Fibroblast of lung (primary cell): Measurements from ENCODE around the gene RMC1. TPM values are rescaled to one million over a fixed set of nuclear protein-coding genes. Genes with fewer than 3 reads are reported as not detected.

ENCODE experiments used
- DNase-seq, 2 donors: peaks; one replicate each; pipeline versions ENCODE4 v3.0.0 to v3.0.0-alpha.2; 2010; ENCODE audit warnings: low read depth in 2 of 2
- H2AFZ ChIP-seq: 2 replicates; pipeline ENCODE4 v1.5.1; 2012; ENCODE audit warnings: low read length, control low read depth, inconsistent platforms
- H3K27ac ChIP-seq: 2 replicates; pipeline ENCODE4 v1.5.1; 2011; ENCODE audit warnings: low read length, control low read depth; ENCODE audit not compliant: insufficient read depth
- H3K27me3 ChIP-seq: 2 replicates; pipeline ENCODE4 v1.5.1; 2011; ENCODE audit warnings: mild to moderate bottlenecking, low read length; ENCODE audit not compliant: control insufficient read depth, insufficient read depth
- H3K36me3 ChIP-seq: 2 replicates; pipeline ENCODE4 v1.5.1; 2011; ENCODE audit warnings: low read length; ENCODE audit not compliant: control insufficient read depth, insufficient read depth
- H3K4me1 ChIP-seq: 2 replicates; pipeline ENCODE4 v1.5.1; 2011; ENCODE audit warnings: low read length; ENCODE audit not compliant: control insufficient read depth, insufficient read depth; ENCODE audit errors: extremely low read depth
- H3K4me2 ChIP-seq: 2 replicates; pipeline ENCODE4 v1.5.1; 2011; ENCODE audit warnings: low read length, control low read depth; ENCODE audit not compliant: insufficient read depth; ENCODE audit errors: extremely low read depth
- H3K4me3 ChIP-seq, 4 experiments: fragments of 200-600 bp in 1 of 4; sonication (generic) in 1 of 4; replicated peaks in 1 of 4; 2 replicates each; pipeline ENCODE4 v1.5.1; 2011 to 2016; ENCODE audit warnings: low read length in 4 of 4, low read depth in 3 of 4, mild to moderate bottlenecking in 3 of 4, control low read depth in 2 of 4, inconsistent platforms in 1 of 4, mixed read lengths in 1 of 4; ENCODE audit not compliant: insufficient read depth in 1 of 4; ENCODE audit errors: control extremely low read depth in 1 of 4
- H3K79me2 ChIP-seq: 2 replicates; pipeline ENCODE4 v1.5.1; 2012; ENCODE audit warnings: mild to moderate bottlenecking, low read length, inconsistent platforms; ENCODE audit not compliant: control insufficient read depth, insufficient read depth
- H3K9ac ChIP-seq: 2 replicates; pipeline ENCODE4 v1.5.1; 2011; ENCODE audit warnings: mild to moderate bottlenecking, low read length, control low read depth; ENCODE audit not compliant: insufficient read depth
- H3K9me3 ChIP-seq: 2 replicates; pipeline ENCODE4 v1.5.1; 2012; ENCODE audit warnings: low read depth, low read length; ENCODE audit not compliant: control insufficient read depth, insufficient read depth
- H4K20me1 ChIP-seq: 2 replicates; pipeline ENCODE4 v1.5.1; 2011; ENCODE audit warnings: low read length; ENCODE audit not compliant: control insufficient read depth, insufficient read depth; ENCODE audit errors: extremely low read depth
- CTCF ChIP-seq, 2 donors: IDR thresholded peaks in 1 of 2; conservative IDR thresholded peaks in 1 of 2; 1 replicate in 1 of 2; 2 replicates in 1 of 2; pipeline ENCODE4 v1.5.1; 2011 to 2012; ENCODE audit warnings: low read length in 2 of 2, control low read depth in 1 of 2, inconsistent platforms in 1 of 2, low read depth in 1 of 2, mild to moderate bottlenecking in 1 of 2
- EZH2 ChIP-seq: IDR thresholded peaks from 2 replicates; pipeline ENCODE4 v1.5.1; 2012; ENCODE audit warnings: low read length, control low read depth, mild to moderate bottlenecking; ENCODE audit errors: missing control alignments
- polyA plus RNA-seq, 2 donors: library from polyadenylated mRNA; depleted of rRNA in 1 of 2; stranded (reverse) in 1 of 2; unstranded in 1 of 2; fragments of >200 nt; gene quantifications; 2 replicates each; pipeline ENCODE4 v1.2.1, GENCODE V29; 2011 to 2012; ENCODE audit warnings: missing spikeins in 1 of 2
- total RNA-seq: library from RNA; depleted of rRNA; stranded (reverse); fragments of >200 nt; gene quantifications from 2 replicates; pipeline ENCODE4 v1.2.1, GENCODE V29; 2014

RMC1 gene
- total and polyA plus RNA-seq, 2 donors (not counting 1 experiment from before 2014, with no cell fraction given) = 22.5 to 29.6 TPM

DNA sequence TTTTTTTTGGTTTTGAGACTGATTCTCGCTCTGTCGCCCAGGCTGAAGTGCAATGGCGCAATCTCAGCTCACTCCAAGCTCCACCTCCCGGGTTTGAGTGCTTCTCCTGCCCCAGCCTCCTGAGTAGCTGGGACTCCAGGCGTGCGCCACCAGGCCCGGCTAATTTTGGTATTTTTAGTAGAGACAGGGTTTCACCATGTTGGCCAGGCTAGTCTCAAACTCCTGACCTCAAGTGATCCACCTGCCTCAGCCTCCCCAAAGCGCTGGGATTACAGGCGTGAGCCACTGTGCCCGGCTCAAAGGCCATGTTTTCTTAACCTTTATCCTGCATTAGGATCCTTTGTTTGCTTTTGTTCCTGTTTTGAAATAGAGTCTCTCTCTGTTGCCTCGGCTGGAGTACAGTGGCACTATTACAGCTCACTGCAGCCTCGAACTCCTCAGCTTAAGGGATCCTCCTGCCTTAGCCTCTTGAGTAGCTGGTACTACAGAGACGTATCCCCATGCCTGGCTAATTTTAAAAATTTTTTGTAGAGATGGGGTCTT is 42.0 kb downstream of the RMC1 start:
- peaks cover 6% of the 10 kb centered on the region for H3K36me3 ChIP-seq
- no peaks in the 10 kb centered on the region for H3K4me1 ChIP-seq
- no peak for DNase-seq

GRCh38 chr18:23547306-23547705 is 44.0 kb downstream of the RMC1 start:
- peaks cover 6% of the 10 kb centered on the region for H3K36me3 ChIP-seq
- H3K79me2 ChIP-seq = no peaks in the 10 kb centered on the region
- H3K9me3 ChIP-seq = no peaks in the 10 kb centered on the region
- H3K4me2 ChIP-seq = no peak overlapping the region
- TF ChIP-seq CTCF (conservative IDR thresholded peaks at IDR 0.05 in 1 of 2, IDR thresholded peaks at IDR 0.05 in 1 of 2; ENCODE audit: low read depth in 1 of 2, low read length in 2 of 2) (no peak), EZH2 (no peak)
- no peak for DNase-seq
- no peaks in the 10 kb centered on the region for H3K4me1 ChIP-seq
- no peak overlapping the region for H3K27ac ChIP-seq
- no peak overlapping the region for H3K4me3 ChIP-seq
- H4K20me1 ChIP-seq = no peaks in the 10 kb centered on the region
- no peaks in the 10 kb centered on the region for H3K27me3 ChIP-seq
- no peak overlapping the region for H3K9ac ChIP-seq
- H2AFZ ChIP-seq = no peak overlapping the region

More for the DNA sequence above, 42.0 kb downstream of the RMC1 start:
- no peak overlapping the region for H3K27ac ChIP-seq
- H3K27me3 ChIP-seq = no peaks in the 10 kb centered on the region
- no peak overlapping the region for H3K4me3 ChIP-seq
- no peak overlapping the region for H2AFZ ChIP-seq
- no peaks in the 10 kb centered on the region for H3K9me3 ChIP-seq
- no peak overlapping the region for H3K9ac ChIP-seq
- H3K79me2 ChIP-seq = no peaks in the 10 kb centered on the region
- no peak for TF ChIP-seq CTCF (conservative IDR thresholded peaks at IDR 0.05 in 1 of 2, IDR thresholded peaks at IDR 0.05 in 1 of 2; ENCODE audit: low read depth in 1 of 2, low read length in 2 of 2)
- no peak for TF ChIP-seq EZH2
- no peak overlapping the region for H3K4me2 ChIP-seq
- H4K20me1 ChIP-seq = no peaks in the 10 kb centered on the region

DNA sequence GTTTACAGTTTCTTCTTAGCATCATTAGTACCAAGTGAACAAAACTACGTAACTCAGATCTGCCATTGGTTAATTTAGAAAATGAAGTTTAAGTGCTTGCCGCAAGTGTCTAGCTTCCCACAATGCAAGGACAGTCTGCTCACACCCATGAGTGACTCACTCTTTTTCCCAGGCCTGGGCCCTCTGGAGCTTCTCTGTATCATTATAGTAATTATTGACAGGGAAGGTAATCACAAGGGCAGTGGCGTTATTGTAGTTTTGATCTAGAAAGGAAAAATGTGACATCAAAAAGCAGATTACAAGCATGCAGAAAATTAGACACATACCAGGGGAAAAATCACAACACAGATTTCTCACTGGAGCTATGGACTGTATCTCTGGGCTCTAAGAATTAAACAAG is 44.5 kb downstream of the RMC1 start:
- peak in 1 of 2 donors; percentile 12 for DNase-seq
- no peak overlapping the region for H3K9ac ChIP-seq
- H3K27me3 ChIP-seq = no peaks in the 10 kb centered on the region
- H3K4me2 ChIP-seq = no peak overlapping the region
- H3K36me3 ChIP-seq = peaks cover 6% of the 10 kb centered on the region
- H2AFZ ChIP-seq = no peak overlapping the region
- H3K4me3 ChIP-seq = no peak overlapping the region
- no peaks in the 10 kb centered on the region for H3K79me2 ChIP-seq
- no peaks in the 10 kb centered on the region for H4K20me1 ChIP-seq
- no peaks in the 10 kb centered on the region for H3K4me1 ChIP-seq
- TF ChIP-seq EZH2 (no peak), CTCF (conservative IDR thresholded peaks at IDR 0.05 in 1 of 2, IDR thresholded peaks at IDR 0.05 in 1 of 2; ENCODE audit: low read depth in 1 of 2, low read length in 2 of 2) (no peak)
- no peak overlapping the region for H3K27ac ChIP-seq
- H3K9me3 ChIP-seq = no peaks in the 10 kb centered on the region
